ENCODE results near the gene BBOX1.

DNA sequence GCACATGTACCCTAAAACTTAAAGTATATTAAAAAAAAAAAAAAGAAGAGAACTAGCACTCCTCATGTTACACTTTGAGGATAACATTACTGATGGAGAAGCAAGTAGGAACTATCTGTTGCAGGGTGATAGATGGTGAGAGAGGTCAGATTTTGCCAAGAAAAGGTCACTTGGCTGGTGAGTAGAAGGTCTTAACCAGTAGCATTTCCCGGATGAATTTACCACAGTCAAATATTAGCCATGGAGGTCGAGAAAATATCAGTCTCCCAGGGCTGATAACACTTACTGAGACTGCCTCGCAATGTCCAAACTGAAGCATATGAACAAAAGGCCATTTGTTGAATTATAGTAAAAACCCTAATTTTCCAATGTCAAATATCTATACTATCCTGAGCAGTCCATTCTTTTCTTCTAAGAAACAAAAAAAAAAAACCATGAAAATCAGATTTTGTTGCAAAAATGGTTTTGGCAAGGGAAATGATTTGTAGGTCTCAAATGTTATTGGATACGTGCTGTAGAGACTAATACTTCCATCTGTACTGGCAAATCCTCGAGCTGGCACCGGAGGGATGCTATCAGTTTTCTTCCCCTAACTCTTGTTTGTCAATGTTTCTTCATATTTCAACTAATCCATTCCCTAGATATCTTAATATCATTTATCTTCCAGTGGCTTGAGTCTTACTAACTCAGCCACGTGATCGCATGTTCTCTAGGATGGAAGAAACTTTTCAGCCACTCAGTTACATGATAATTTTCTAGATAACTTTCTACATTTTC lies 14.5 kb upstream of the BBOX1 start:
- no peak for TF ChIP-seq CTCF (IDR thresholded peaks at IDR 0.05)
- TF ChIP-seq, protein P1, sequence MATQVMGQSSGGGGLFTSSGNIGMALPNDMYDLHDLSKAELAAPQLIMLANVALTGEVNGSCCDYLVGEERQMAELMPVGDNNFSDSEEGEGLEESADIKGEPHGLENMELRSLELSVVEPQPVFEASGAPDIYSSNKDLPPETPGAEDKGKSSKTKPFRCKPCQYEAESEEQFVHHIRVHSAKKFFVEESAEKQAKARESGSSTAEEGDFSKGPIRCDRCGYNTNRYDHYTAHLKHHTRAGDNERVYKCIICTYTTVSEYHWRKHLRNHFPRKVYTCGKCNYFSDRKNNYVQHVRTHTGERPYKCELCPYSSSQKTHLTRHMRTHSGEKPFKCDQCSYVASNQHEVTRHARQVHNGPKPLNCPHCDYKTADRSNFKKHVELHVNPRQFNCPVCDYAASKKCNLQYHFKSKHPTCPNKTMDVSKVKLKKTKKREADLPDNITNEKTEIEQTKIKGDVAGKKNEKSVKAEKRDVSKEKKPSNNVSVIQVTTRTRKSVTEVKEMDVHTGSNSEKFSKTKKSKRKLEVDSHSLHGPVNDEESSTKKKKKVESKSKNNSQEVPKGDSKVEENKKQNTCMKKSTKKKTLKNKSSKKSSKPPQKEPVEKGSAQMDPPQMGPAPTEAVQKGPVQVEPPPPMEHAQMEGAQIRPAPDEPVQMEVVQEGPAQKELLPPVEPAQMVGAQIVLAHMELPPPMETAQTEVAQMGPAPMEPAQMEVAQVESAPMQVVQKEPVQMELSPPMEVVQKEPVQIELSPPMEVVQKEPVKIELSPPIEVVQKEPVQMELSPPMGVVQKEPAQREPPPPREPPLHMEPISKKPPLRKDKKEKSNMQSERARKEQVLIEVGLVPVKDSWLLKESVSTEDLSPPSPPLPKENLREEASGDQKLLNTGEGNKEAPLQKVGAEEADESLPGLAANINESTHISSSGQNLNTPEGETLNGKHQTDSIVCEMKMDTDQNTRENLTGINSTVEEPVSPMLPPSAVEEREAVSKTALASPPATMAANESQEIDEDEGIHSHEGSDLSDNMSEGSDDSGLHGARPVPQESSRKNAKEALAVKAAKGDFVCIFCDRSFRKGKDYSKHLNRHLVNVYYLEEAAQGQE (IDR thresholded peaks at IDR 0.05; ENCODE audit: insufficient read depth in 1 of 2, low read depth in 2 of 2, low read length in 1 of 2) = no peak
- TF ChIP-seq POLR2AphosphoS5 (IDR thresholded peaks at IDR 0.05; ENCODE audit: low read depth, low read length) = no peak
- no peak for TF ChIP-seq SIN3A (IDR thresholded peaks at IDR 0.05; ENCODE audit: borderline replicate concordance, insufficient read depth, low read depth, low read length)
- no peak for TF ChIP-seq TCF7L2 (IDR thresholded peaks at IDR 0.05; ENCODE audit: low read depth, low read length)
